Tibial nerve (tissue), 3 donors: ENCODE results near the gene POMGNT2.

Experiments
- CTCF ChIP-seq, 5 experiments: fragments of 200-600 bp in 3 of 5; fragments of 450-650 bp in 2 of 5; sonication (generic) in 3 of 5; IDR thresholded peaks; one replicate each; pipeline ENCODE4 v1.5.1; 2016 to 2019; ENCODE audit warnings: antibody characterized with exemption in 5 of 5, mild to moderate bottlenecking in 3 of 5, moderate library complexity in 2 of 5
- POLR2A ChIP-seq, 2 donors: fragments of 450-650 bp; IDR thresholded peaks; one replicate each; pipeline ENCODE4 v1.6.1; 2017; ENCODE audit warnings: antibody characterized with exemption in 2 of 2, mild to moderate bottlenecking in 2 of 2, moderate library complexity in 2 of 2

DNA sequence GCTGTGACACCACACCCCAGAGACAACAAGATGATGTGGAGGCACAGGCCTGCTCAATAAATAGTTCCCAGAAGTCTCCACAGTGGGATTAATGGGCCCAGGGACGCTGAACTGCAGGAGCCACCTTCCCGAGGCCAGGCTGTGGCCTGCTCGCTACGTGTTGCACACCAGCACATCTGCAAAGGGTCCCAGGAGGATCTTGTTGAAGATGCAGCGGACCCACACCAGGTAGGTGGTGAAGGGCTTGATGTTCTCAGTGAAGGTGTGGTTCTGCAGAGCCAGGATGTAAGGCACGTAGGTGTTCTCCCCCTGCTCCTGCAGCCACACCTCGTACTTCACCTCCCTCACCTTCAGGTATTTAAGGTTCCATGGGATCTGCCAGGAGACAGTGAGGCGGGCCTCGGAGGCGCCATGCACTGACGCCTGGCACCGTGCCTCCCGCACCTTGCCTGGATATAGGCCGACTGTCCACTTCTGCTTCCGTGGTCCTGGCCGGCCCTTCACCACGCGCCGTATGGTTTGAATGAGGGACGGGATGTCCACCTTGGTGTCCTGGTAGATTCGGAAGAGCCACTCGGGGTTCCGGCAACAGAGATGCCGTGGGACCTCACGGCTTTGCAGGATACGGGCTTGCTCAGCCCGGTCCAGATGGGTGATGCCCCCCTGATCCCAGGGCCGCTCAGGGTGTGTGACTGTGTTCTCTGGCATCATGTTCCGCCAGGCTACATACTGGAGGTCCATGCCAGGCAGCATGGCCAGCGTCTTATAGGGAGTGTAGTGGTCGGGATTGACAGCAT is 26.1 kb downstream of the POMGNT2 start:
- no peak for TF ChIP-seq CTCF (IDR thresholded peaks at IDR 0.05)
- no peak for TF ChIP-seq POLR2A (IDR thresholded peaks at IDR 0.05)
